Esophagus squamous epithelium (tissue), 4 donors: ENCODE data around the gene ABCC12.

Experiments
- CTCF ChIP-seq, 6 experiments: fragments of 450-650 bp in 4 of 6; fragments of 200-600 bp in 2 of 6; sonication (generic) in 2 of 6; IDR thresholded peaks; one replicate each; pipeline ENCODE4 v1.5.1; 2016 to 2019; ENCODE audit warnings: antibody characterized with exemption in 6 of 6, mild to moderate bottlenecking in 4 of 6, moderate library complexity in 4 of 6
- POLR2A ChIP-seq, 4 donors: fragments of 450-650 bp; IDR thresholded peaks; one replicate each; pipeline ENCODE4 v1.6.1; 2017; ENCODE audit warnings: antibody characterized with exemption in 4 of 4, mild to moderate bottlenecking in 4 of 4, moderate library complexity in 3 of 4

- no peak for TF ChIP-seq POLR2A (IDR thresholded peaks at IDR 0.05)
- TF ChIP-seq CTCF (IDR thresholded peaks at IDR 0.05) = no peak
These were observed 44.8 kb downstream of the ABCC12 start for GRCh38 chr16:48110982-48111381.
